CD14-positive monocyte (primary cell): ENCODE data around the gene RPS6KB2. TPM values are rescaled to one million over a fixed set of nuclear protein-coding genes. Genes with fewer than 3 reads are reported as not detected.

Source experiments
- DNase-seq, 3 donors: peaks; one replicate each; pipeline ENCODE4 v3.0.0-alpha.2; 2011 to 2022
- H2AFZ ChIP-seq: 2 replicates; pipeline ENCODE4 v1.6.0; 2012; ENCODE audit warnings: mild to moderate bottlenecking, low read depth, low read length, inconsistent platforms; ENCODE audit not compliant: insufficient read depth, poor library complexity, severe bottlenecking
- H3K27ac ChIP-seq, 2 donors: 1 replicate in 1 of 2; 2 replicates in 1 of 2; pipeline ENCODE4 v1.5.1; 2012 to 2013; ENCODE audit warnings: low read length in 2 of 2, control low read depth in 1 of 2, inconsistent platforms in 1 of 2, low read depth in 1 of 2, mild to moderate bottlenecking in 1 of 2
- H3K27me3 ChIP-seq, 2 donors: one replicate each; pipeline versions ENCODE4 v1.6.0 to v1.6.1; 2011 to 2013; ENCODE audit warnings: low read length in 2 of 2; ENCODE audit not compliant: control insufficient read depth in 2 of 2, insufficient read depth in 2 of 2
- H3K36me3 ChIP-seq, 2 donors: replicated peaks in 1 of 2; 1 replicate in 1 of 2; 2 replicates in 1 of 2; pipeline versions ENCODE4 v1.5.1 to v1.6.1; 2012 to 2013; ENCODE audit warnings: low read length in 2 of 2, control low read depth in 1 of 2, inconsistent platforms in 1 of 2, mild to moderate bottlenecking in 1 of 2; ENCODE audit not compliant: insufficient read depth in 2 of 2, control insufficient read depth in 1 of 2
- H3K4me1 ChIP-seq, 2 donors: 1 replicate in 1 of 2; 2 replicates in 1 of 2; pipeline versions ENCODE4 v1.5.1 to v1.6.1; 2012 to 2013; ENCODE audit warnings: low read length in 2 of 2, control low read depth in 1 of 2, inconsistent platforms in 1 of 2, mild to moderate bottlenecking in 1 of 2, moderate library complexity in 1 of 2; ENCODE audit not compliant: insufficient read depth in 2 of 2, control insufficient read depth in 1 of 2
- H3K4me2 ChIP-seq: replicated peaks from 2 replicates; pipeline ENCODE3; 2012; ENCODE audit warnings: low read length, moderate library complexity, mild to moderate bottlenecking; ENCODE audit not compliant: poor library complexity, severe bottlenecking; ENCODE audit errors: extremely low read depth
- H3K4me3 ChIP-seq, 3 experiments: fragments of 200-600 bp in 1 of 3; sonication (generic) in 1 of 3; replicated peaks in 1 of 3; 1 replicate in 2 of 3; 2 replicates in 1 of 3; pipeline ENCODE4 v1.5.1; 2011 to 2013; ENCODE audit warnings: low read length in 3 of 3, mild to moderate bottlenecking in 3 of 3, control low read depth in 2 of 3, low read depth in 2 of 3, inconsistent platforms in 1 of 3, moderate library complexity in 1 of 3
- H3K79me2 ChIP-seq: 2 replicates; pipeline ENCODE4 v1.6.0; 2012; ENCODE audit warnings: mild to moderate bottlenecking, control low read depth, inconsistent platforms, low read length, moderate library complexity; ENCODE audit not compliant: insufficient read depth
- H3K9ac ChIP-seq: 2 replicates; pipeline ENCODE4 v1.6.0; 2017; ENCODE audit warnings: low read length, mild to moderate bottlenecking; ENCODE audit not compliant: insufficient read depth, poor library complexity, severe bottlenecking
- H3K9me3 ChIP-seq, 2 donors: replicated peaks in 1 of 2; 1 replicate in 1 of 2; 2 replicates in 1 of 2; pipeline versions ENCODE4 v1.5.1 to v1.6.1; 2012 to 2013; ENCODE audit warnings: low read length in 2 of 2, control low read depth in 1 of 2; ENCODE audit not compliant: control insufficient read depth in 1 of 2, insufficient read depth in 1 of 2
- H4K20me1 ChIP-seq: 2 replicates; pipeline ENCODE4 v1.6.0; 2012; ENCODE audit warnings: mild to moderate bottlenecking, low read length, control low read depth, moderate library complexity; ENCODE audit not compliant: insufficient read depth
- H3K27ac Mint-ChIP-seq, 7 donors: one replicate each; pipeline ENCODE4 v1.8.0; 2020; ENCODE audit warnings: mild to moderate bottlenecking in 7 of 7, mixed read lengths in 7 of 7, moderate library complexity in 6 of 7, inconsistent platforms in 2 of 7
- H3K27me3 Mint-ChIP-seq, 3 donors: one replicate each; pipeline ENCODE4 v1.8.0; 2021 to 2022; ENCODE audit warnings: low read depth in 3 of 3, mild to moderate bottlenecking in 3 of 3, mixed read lengths in 3 of 3, moderate library complexity in 3 of 3, inconsistent platforms in 1 of 3
- H3K36me3 Mint-ChIP-seq, 2 donors: one replicate each; pipeline ENCODE4 v1.8.0; 2020; ENCODE audit warnings: mixed read lengths in 2 of 2, inconsistent platforms in 1 of 2, mild to moderate bottlenecking in 1 of 2
- H3K4me1 Mint-ChIP-seq: one replicate; pipeline ENCODE4 v1.8.0; 2020; ENCODE audit warnings: mild to moderate bottlenecking, mixed read lengths
- H3K4me3 Mint-ChIP-seq, 2 donors: one replicate each; pipeline ENCODE4 v1.8.0; 2020; ENCODE audit warnings: mild to moderate bottlenecking in 2 of 2, mixed read lengths in 2 of 2, moderate library complexity in 1 of 2
- H3K9me3 Mint-ChIP-seq, 7 donors: one replicate each; pipeline ENCODE4 v1.8.0; 2020 to 2022; ENCODE audit warnings: mixed read lengths in 7 of 7, mild to moderate bottlenecking in 6 of 7, moderate library complexity in 6 of 7, inconsistent platforms in 2 of 7
- WGBS: methylation state at CpG from one replicate; pipeline ENCODE4 v1.1.5; 2013; ENCODE audit warnings: missing lambda C conversion rate; ENCODE audit not compliant: insufficient coverage; 5-methylcytosine and 5-hydroxymethylcytosine counted together
- intact Hi-C, 2 donors: fragments of 100-400 bp; cut with micrococcal nuclease; formaldehyde crosslinking; loops; one replicate each; pipeline versions ENCODE4 v1.15.0 to v1.15.1; 2023
- polyA plus RNA-seq, 3 donors: library from polyadenylated mRNA; depleted of rRNA in 1 of 3; unstranded in 2 of 3; stranded (reverse) in 1 of 3; fragments of 300-500 nt in 2 of 3; fragments of >200 nt in 1 of 3; fragmentation: Illumina TruSeq in 2 of 3; gene quantifications; 1 replicate in 2 of 3; 2 replicates in 1 of 3; pipeline ENCODE4 v1.2.3, GENCODE V29; 2012 to 2021
- TF ChIP-seq, protein P1 (sequence below): fragments of 200-600 bp; IDR thresholded peaks from one replicate; pipeline ENCODE4 v1.8.0; 2022; ENCODE audit warnings: antibody characterized with exemption, mild to moderate bottlenecking

The RPS6KB2 gene
- polyA plus RNA-seq, 3 donors: 51.6 to 101 (median 53.8) TPM

DNA sequence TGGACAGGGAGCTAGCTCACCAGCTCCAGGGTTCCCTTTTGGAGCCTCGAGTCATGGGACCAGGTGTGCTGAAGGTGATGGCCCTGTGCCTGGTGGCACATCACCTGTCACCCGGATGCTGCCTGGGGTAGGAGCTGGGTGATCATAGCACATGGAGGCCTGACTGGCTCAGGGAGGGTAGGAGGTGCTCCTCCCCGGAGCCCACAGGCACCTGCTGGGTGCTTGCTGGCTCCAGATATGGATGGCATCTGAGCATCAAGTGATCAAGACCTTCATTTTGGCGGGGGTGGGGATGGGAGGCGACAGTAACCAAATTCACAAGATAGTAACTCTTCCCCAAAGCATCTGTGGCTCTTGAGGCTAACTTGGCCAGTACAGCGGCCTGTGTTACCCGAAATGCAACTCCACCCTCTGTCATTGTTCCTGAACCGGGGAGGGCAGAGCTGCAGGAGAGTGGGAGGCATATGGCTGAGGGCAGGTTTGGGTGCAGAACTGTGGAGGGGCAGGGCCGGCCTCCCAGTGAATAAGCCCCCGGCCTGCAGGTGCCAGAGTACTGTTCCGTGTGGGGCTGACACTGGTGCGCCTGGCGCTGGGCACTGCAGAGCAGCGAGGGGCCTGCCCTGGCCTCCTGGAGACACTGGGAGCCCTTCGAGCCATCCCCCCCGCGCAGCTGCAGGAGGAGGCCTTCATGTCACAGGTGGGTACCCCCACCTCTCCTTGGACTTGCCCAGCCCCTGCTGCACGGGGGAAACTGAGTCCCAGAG, 19.7 kb upstream of the RPS6KB2 start:
- intact Hi-C loops: no loop called here
- H3K27me3 Mint-ChIP-seq: peaks cover 9 to 27% (median 22%) of the 10 kb centered on the region in 3 donors
- peaks cover 9 to 18% of the 10 kb centered on the region in 2 donors for H3K36me3 ChIP-seq
- DNase-seq: no peak
- peak overlapping the region in 3 of 7 donors; percentile 71 to 85 (median 83) for H3K27ac Mint-ChIP-seq
- no peaks in the 10 kb centered on the region for H3K9me3 ChIP-seq
- H3K4me1 ChIP-seq: peaks cover 57 to 65% of the 10 kb centered on the region in 2 donors
- peaks cover 51% of the 10 kb centered on the region for H4K20me1 ChIP-seq
- peak overlapping the region; percentile 46 for H3K4me2 ChIP-seq
- WGBS: 19% methylated on average over 15 of the region's 18 CpGs
- H3K9ac ChIP-seq: peak overlapping the region; percentile 25
- TF ChIP-seq, protein P1, sequence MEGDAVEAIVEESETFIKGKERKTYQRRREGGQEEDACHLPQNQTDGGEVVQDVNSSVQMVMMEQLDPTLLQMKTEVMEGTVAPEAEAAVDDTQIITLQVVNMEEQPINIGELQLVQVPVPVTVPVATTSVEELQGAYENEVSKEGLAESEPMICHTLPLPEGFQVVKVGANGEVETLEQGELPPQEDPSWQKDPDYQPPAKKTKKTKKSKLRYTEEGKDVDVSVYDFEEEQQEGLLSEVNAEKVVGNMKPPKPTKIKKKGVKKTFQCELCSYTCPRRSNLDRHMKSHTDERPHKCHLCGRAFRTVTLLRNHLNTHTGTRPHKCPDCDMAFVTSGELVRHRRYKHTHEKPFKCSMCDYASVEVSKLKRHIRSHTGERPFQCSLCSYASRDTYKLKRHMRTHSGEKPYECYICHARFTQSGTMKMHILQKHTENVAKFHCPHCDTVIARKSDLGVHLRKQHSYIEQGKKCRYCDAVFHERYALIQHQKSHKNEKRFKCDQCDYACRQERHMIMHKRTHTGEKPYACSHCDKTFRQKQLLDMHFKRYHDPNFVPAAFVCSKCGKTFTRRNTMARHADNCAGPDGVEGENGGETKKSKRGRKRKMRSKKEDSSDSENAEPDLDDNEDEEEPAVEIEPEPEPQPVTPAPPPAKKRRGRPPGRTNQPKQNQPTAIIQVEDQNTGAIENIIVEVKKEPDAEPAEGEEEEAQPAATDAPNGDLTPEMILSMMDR: no peak
- H2AFZ ChIP-seq: peak overlapping the region; percentile 46
- peaks cover 60% of the 10 kb centered on the region for H3K4me1 Mint-ChIP-seq
- H3K27ac ChIP-seq: peak overlapping the region in 1 of 2 donors; percentile 26
- peaks cover 19 to 36% of the 10 kb centered on the region in 2 donors for H3K36me3 Mint-ChIP-seq
- H3K9me3 Mint-ChIP-seq: no peaks in the 10 kb centered on the region
- H3K27me3 ChIP-seq: peaks cover 0 to 6% of the 10 kb centered on the region in 2 donors
- peak overlapping the region; percentile 39 to 55 for H3K4me3 Mint-ChIP-seq
- peaks cover 25% of the 10 kb centered on the region for H3K79me2 ChIP-seq
- H3K4me3 ChIP-seq: peak overlapping the region in 1 of 3 experiments; percentile 47

DNA sequence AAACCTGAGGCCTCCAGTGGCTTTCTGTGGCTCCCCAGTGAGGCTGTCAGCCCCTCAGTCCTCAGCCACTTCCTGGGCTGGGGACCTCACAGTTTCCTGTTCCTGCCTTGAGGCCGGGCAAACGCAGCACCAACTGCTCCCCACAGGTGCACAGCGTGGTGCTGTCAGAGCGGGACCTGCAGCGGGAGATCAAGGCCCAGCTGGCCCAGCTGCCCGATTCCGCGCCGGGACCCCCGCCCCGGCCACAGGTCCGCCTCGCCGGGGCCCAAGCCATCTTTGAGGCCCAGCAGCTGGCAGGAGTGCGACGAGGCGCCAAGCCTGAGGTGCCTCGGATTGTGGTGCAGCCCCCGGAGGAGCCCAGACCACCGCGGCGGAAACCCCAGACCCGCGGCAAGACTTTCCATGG, 19.0 kb upstream of the RPS6KB2 start:
- peak overlapping the region; percentile 25 for H3K9ac ChIP-seq

More for the DNA sequence above, 19.0 kb upstream of the RPS6KB2 start:
- peaks cover 51 to 59% of the 10 kb centered on the region in 2 donors for H3K4me1 ChIP-seq
- H3K9me3 ChIP-seq: no peaks in the 10 kb centered on the region
- H2AFZ ChIP-seq: peak overlapping the region; percentile 46
- Mint-ChIP-seq H3K4me3 (no peak overlapping the region), H3K27ac (no peak overlapping the region), H3K9me3 (peaks cover 0 to 3% (median 0%) of the 10 kb centered on the region in 7 donors), H3K36me3 (peaks cover 19 to 36% of the 10 kb centered on the region in 2 donors), H3K27me3 (peaks cover 15 to 33% (median 29%) of the 10 kb centered on the region in 3 donors), H3K4me1 (peaks cover 56% of the 10 kb centered on the region)
- WGBS: 0% methylated on average over 24 of the region's 24 CpGs
- peak overlapping the region in 1 of 2 donors; percentile 26 for H3K27ac ChIP-seq
- no peak for DNase-seq
- peaks cover 0 to 11% of the 10 kb centered on the region in 2 donors for H3K27me3 ChIP-seq
- peaks cover 51% of the 10 kb centered on the region for H4K20me1 ChIP-seq
- peaks cover 19% of the 10 kb centered on the region for H3K79me2 ChIP-seq
- intact Hi-C loops: no loop called here
- peak overlapping the region in 1 of 3 experiments; percentile 47 for H3K4me3 ChIP-seq
- TF ChIP-seq, protein P1: no peak
- H3K4me2 ChIP-seq: peak overlapping the region; percentile 46
- H3K36me3 ChIP-seq: peaks cover 9 to 18% of the 10 kb centered on the region in 2 donors
